Activated naive CD8-positive, alpha-beta T cell (primary cell): ENCODE data around the gene JPH3.
A peak's percentile ranks its signal among the peaks of the same experiment; 100 is the strongest.

Experiments used
- H3K27ac Mint-ChIP-seq: one replicate; pipeline ENCODE4 v1.8.0; 2021; ENCODE audit warnings: mixed read lengths
- H3K27me3 Mint-ChIP-seq: one replicate; pipeline ENCODE4 v1.8.0; 2021; ENCODE audit warnings: mixed read lengths
- H3K36me3 Mint-ChIP-seq: one replicate; pipeline ENCODE4 v1.8.0; 2021; ENCODE audit warnings: mixed read lengths
- H3K4me1 Mint-ChIP-seq: one replicate; pipeline ENCODE4 v1.8.0; 2021; ENCODE audit warnings: low read depth, mixed read lengths
- H3K4me3 Mint-ChIP-seq: one replicate; pipeline ENCODE4 v1.8.0; 2021; ENCODE audit warnings: mild to moderate bottlenecking, mixed read lengths
- H3K9me3 Mint-ChIP-seq: one replicate; pipeline ENCODE4 v1.8.0; 2021; ENCODE audit warnings: low read depth, mixed read lengths

JPH3 gene

DNA sequence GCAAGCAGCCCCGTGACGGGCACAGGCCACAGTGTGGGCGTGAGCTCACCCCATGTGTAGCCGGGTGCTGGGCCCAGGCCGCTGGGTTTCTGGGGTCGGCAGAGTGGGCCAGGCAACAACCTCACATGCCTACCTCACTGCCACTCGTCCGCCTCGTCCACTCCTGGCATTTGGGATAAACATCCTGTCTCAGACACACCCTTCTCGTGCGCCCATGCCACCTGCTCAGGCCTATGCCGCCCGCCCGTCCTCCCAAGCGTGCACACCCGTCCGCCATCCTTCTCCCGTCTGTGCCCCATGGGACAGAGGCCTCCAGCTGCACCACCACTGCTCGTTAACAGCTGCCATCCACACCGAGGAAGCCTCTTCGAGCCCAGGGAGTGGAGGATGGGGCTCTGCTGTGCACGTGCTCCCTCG, 99.2 kb downstream of the JPH3 start:
- Mint-ChIP-seq H3K9me3 (no peaks in the 10 kb centered on the region), H3K4me3 (no peak overlapping the region), H3K27ac (peak overlapping the region; percentile 22), H3K27me3 (no peaks in the 10 kb centered on the region), H3K36me3 (no peaks in the 10 kb centered on the region), H3K4me1 (peaks cover 30% of the 10 kb centered on the region)

DNA sequence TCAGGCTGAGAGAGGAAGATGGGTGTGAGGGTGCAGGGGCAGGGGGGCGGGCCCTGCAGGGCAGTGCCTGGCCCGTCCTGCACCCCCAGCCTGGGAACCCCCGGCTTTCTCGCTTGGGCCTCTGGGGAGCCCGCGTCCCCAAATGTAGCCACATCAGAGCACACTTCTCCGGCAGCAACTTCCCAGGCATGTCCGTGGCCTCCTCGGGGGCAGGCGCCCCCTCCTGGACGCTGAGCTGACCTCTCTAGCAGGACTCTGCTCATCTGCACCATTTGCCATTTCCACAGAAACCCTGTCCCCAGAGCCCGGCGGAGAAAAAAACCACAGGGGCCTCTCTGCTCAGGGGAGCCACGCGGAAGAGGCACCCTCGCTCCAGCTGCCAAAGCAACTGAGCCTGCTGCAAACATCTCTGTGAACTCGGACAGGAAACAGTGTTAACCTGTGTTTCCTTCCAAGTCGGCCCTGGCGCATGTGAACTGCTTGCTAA, 100.1 kb downstream of the JPH3 start:
- peak overlapping the region; percentile 49 for H3K4me3 Mint-ChIP-seq
- H3K27ac Mint-ChIP-seq, result peak overlapping the region; percentile 41
- H3K9me3 Mint-ChIP-seq, result no peaks in the 10 kb centered on the region
- no peaks in the 10 kb centered on the region for H3K27me3 Mint-ChIP-seq
- no peaks in the 10 kb centered on the region for H3K36me3 Mint-ChIP-seq
- peaks cover 30% of the 10 kb centered on the region for H3K4me1 Mint-ChIP-seq

GRCh38 chr16:87703071-87703470, 100.8 kb downstream of the JPH3 start:
- Mint-ChIP-seq H3K4me1 (peaks cover 30% of the 10 kb centered on the region), H3K4me3 (peak overlapping the region; percentile 49), H3K27me3 (no peaks in the 10 kb centered on the region), H3K36me3 (no peaks in the 10 kb centered on the region), H3K27ac (no peak overlapping the region), H3K9me3 (no peaks in the 10 kb centered on the region)

DNA sequence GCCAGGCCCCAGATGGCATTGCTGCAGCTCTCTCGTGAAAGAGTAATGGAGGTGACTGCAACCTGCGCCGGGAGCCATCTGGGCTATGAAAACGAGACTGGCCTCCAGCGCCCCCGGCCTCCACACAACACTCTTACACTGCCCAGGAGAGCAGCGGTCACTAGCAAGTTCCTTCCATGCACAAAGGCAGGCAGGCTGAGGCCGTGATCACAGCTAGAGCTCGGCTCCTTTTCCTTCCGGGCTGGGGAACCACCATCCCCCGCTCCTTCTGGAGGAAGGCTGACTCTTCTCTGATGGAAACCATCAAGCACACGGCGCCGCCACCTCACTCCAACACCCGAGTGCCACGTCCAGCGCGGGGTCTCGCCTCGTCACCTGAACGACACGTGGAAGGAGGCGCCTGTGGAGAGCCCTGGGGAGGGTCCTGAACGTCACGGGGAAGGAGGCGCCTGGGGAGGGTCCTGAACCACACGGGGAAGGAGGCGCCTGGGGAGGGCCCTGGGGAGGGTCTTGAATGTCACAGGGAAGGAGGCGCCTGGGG, 101.6 kb downstream of the JPH3 start:
- H3K36me3 Mint-ChIP-seq, result no peaks in the 10 kb centered on the region
- peak overlapping the region; percentile 47 for H3K4me3 Mint-ChIP-seq
- no peak overlapping the region for H3K27ac Mint-ChIP-seq
- peaks cover 30% of the 10 kb centered on the region for H3K4me1 Mint-ChIP-seq
- H3K27me3 Mint-ChIP-seq, result no peaks in the 10 kb centered on the region
- H3K9me3 Mint-ChIP-seq, result no peaks in the 10 kb centered on the region

DNA sequence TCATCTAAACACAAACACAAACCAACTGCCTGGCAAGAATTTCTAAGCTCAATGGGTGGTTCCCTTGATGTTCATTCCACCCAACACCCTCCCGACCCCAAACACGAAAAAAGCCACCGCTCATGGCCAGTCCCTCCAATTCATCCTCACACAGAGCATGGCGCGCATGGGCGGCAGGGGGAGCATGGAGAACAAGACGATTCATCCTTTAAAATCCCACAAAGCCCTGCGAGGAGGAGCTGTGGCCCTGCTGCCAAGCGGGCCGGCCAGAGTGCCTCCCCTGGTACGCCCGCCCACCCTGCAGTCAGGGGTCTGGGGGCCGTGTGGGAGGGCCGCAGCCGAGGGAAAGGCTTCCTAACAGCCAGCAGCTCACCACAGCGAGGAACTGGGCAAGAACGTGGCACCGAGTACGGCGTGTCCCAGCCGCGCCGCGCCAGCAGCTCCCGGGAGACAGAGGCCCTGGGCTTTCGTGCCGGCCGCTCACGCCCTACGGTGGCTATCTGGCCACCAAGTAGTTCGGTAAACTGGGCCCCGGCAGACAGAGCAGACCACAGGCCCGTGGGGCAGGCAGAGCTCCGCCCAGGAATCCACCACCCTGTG, 102.5 kb downstream of the JPH3 start:
- H3K4me1 Mint-ChIP-seq, result peaks cover 30% of the 10 kb centered on the region
- H3K9me3 Mint-ChIP-seq, result no peaks in the 10 kb centered on the region
- H3K27me3 Mint-ChIP-seq, result no peaks in the 10 kb centered on the region
- H3K36me3 Mint-ChIP-seq, result no peaks in the 10 kb centered on the region
- H3K4me3 Mint-ChIP-seq, result no peak overlapping the region
- H3K27ac Mint-ChIP-seq, result no peak overlapping the region

- Mint-ChIP-seq H3K9me3 (no peaks in the 10 kb centered on the region), H3K27ac (no peak overlapping the region), H3K36me3 (no peaks in the 10 kb centered on the region)
Observed at GRCh38 chr16:87705771-87706277, 103.5 kb downstream of the JPH3 start.

DNA sequence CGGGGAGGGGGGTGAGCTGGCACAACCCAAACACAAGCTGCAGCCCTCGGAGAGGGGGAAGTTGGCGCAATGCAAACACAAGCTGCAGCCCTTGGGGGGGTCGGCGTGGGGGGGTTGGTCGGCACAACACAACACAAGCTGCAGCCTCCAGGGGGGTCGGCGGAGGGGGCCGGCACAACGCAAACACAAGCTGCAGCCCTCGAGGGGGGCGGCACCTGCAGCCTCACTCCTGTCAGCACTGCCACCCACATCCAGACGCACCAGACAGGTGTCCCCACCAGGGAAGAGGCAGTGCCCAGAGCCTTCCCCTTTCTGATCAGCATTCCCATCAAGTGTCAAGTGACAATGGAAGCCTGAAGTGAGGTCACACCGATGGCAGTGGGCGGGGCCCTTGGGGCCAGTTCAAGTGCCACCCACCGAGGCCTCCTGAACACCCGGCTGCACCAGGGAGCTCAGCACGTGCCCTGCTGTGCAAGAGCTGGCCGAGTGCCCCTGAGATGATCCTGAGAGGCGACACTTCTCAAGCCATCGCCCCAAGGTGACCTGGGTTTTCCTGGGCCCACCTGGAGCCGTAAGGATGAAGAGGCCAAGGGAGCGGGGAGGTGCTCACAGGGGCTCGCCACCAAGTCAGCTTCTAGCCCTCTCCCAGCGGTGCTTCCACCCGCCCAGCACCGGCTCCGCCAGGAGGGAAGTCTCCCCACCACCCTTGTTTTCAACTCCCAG, 104.1 kb downstream of the JPH3 start:
- Mint-ChIP-seq H3K4me1 (peaks cover 25% of the 10 kb centered on the region), H3K36me3 (no peaks in the 10 kb centered on the region), H3K27ac (no peak overlapping the region), H3K4me3 (no peak overlapping the region), H3K27me3 (no peaks in the 10 kb centered on the region), H3K9me3 (no peaks in the 10 kb centered on the region)

More at GRCh38 chr16:87705771-87706277, 103.5 kb downstream of the JPH3 start:
- no peaks in the 10 kb centered on the region for H3K27me3 Mint-ChIP-seq
- H3K4me1 Mint-ChIP-seq, result peaks cover 30% of the 10 kb centered on the region
- H3K4me3 Mint-ChIP-seq, result no peak overlapping the region

GRCh38 chr16:87707097-87707496, 104.8 kb downstream of the JPH3 start:
- Mint-ChIP-seq H3K9me3 (no peaks in the 10 kb centered on the region), H3K36me3 (no peaks in the 10 kb centered on the region), H3K27ac (no peak overlapping the region), H3K27me3 (no peaks in the 10 kb centered on the region), H3K4me1 (peaks cover 18% of the 10 kb centered on the region), H3K4me3 (no peak overlapping the region)

- Mint-ChIP-seq H3K27me3 (no peaks in the 10 kb centered on the region), H3K9me3 (no peaks in the 10 kb centered on the region), H3K27ac (no peak overlapping the region), H3K4me1 (peaks cover 13% of the 10 kb centered on the region), H3K4me3 (no peak overlapping the region), H3K36me3 (no peaks in the 10 kb centered on the region)
Observed at GRCh38 chr16:87707714-87708580, 105.6 kb downstream of the JPH3 start.

- Mint-ChIP-seq H3K27me3 (no peaks in the 10 kb centered on the region), H3K27ac (no peak overlapping the region), H3K4me1 (peaks cover 17% of the 10 kb centered on the region), H3K36me3 (no peaks in the 10 kb centered on the region), H3K4me3 (no peak overlapping the region), H3K9me3 (no peaks in the 10 kb centered on the region)
Observed at GRCh38 chr16:87708881-87709638, 106.8 kb downstream of the JPH3 start.

DNA sequence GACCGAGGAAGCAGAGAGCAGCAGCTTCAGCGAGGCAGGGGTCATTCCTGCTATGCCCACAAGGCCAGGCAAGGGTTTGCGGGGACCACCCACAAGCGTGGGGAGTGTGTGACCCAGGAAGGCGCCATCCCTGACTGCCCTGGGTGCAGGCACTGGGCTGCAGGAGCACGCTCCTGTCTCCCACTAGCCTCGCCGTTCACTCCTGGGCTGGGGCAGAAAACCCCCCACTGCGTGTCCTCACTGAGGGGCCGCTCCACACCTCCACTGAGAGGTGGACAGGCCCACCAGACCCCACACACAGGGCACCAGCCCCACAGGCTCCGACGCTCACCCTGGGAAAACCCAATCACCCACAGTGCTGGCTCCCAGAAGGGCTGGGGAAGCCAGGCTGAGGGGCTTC, 107.4 kb downstream of the JPH3 start:
- no peak overlapping the region for H3K27ac Mint-ChIP-seq

GRCh38 chr16:87710887-87711286, 108.6 kb downstream of the JPH3 start:
- no peaks in the 10 kb centered on the region for H3K9me3 Mint-ChIP-seq
- peaks cover 3% of the 10 kb centered on the region for H3K36me3 Mint-ChIP-seq
- H3K4me3 Mint-ChIP-seq, result no peak overlapping the region
- no peak overlapping the region for H3K27ac Mint-ChIP-seq
- peaks cover 28% of the 10 kb centered on the region for H3K4me1 Mint-ChIP-seq
- H3K27me3 Mint-ChIP-seq, result no peaks in the 10 kb centered on the region

More for the DNA sequence above, 107.4 kb downstream of the JPH3 start:
- Mint-ChIP-seq H3K4me3 (no peak overlapping the region), H3K27me3 (no peaks in the 10 kb centered on the region), H3K36me3 (no peaks in the 10 kb centered on the region), H3K9me3 (no peaks in the 10 kb centered on the region), H3K4me1 (peaks cover 19% of the 10 kb centered on the region)

GRCh38 chr16:87712184-87712762, 110.0 kb downstream of the JPH3 start:
- H3K27ac Mint-ChIP-seq, result no peak overlapping the region
- no peak overlapping the region for H3K4me3 Mint-ChIP-seq
- peaks cover 5% of the 10 kb centered on the region for H3K36me3 Mint-ChIP-seq
- H3K27me3 Mint-ChIP-seq, result no peaks in the 10 kb centered on the region
- no peaks in the 10 kb centered on the region for H3K9me3 Mint-ChIP-seq
- H3K4me1 Mint-ChIP-seq, result peaks cover 28% of the 10 kb centered on the region
